HepG2 (cell line): ENCODE results near the gene JAZF1. TPM values are rescaled to one million over a fixed set of nuclear protein-coding genes. Genes with fewer than 3 reads are reported as not detected.

Source experiments
- ATAC-seq: fragments of 200-7000 bp; cut with Tn5 transposase; 3 replicates; pipeline ENCODE4 v1.9.1; 2020; ENCODE audit warnings: mild to moderate bottlenecking, moderate library complexity
- BruUV-seq: library from RNA; stranded (reverse); fragments of 400-500 nt; replicated peaks from 2 replicates; lab custom pipeline; 2021; lab: Mats Ljungman, UMichigan
- CTCF ChIA-PET: fragments of 300-600 bp; formaldehyde crosslinking; extraction: SDS; loops from one replicate; lab custom pipeline; 2021; ENCODE audit warnings: low total read pairs, inconsistent platforms, low intra/inter-chr PET ratio; lab: Yijun Ruan, JAX
- POLR2A ChIA-PET: fragments of 350-600 bp; sonication (Branson Sonifier 250); formaldehyde crosslinking; loops from one replicate; lab custom pipeline; 2020; ENCODE audit warnings: antibody characterized with exemption, inconsistent platforms; lab: Yijun Ruan, JAX
- DNase-seq: peaks from one replicate; pipeline ENCODE4 v3.0.0-alpha.2; 2015; ENCODE audit warnings: low spot score
- FAIRE-seq: peaks from 3 replicates; lab custom pipeline; 2011; peaks lifted over from hg19 to GRCh38; lab: Jason Lieb, UNC
- H2AFZ ChIP-seq: one replicate; pipeline ENCODE4 v1.6.1; 2011; ENCODE audit warnings: low read length, inconsistent platforms
- H3K27ac ChIP-seq: fragments of 300-600 bp; 3 replicates; pipeline ENCODE4 v1.8.0; 2011; ENCODE audit warnings: mixed run types, mild to moderate bottlenecking, mixed read lengths, low read length, inconsistent platforms; ENCODE audit not compliant: insufficient read depth; ENCODE audit errors: extremely low read length
- H3K27me3 ChIP-seq, 2 experiments: fragments of 200-600 bp in 1 of 2; 2 replicates in 1 of 2; 3 replicates in 1 of 2; pipeline versions ENCODE4 v1.6.0 to v1.8.0; 2011; ENCODE audit warnings: low read length in 2 of 2, mild to moderate bottlenecking in 2 of 2, moderate library complexity in 2 of 2, inconsistent platforms in 1 of 2; ENCODE audit not compliant: insufficient read depth in 2 of 2, control insufficient read depth in 1 of 2
- H3K36me3 ChIP-seq, 2 experiments: fragments of 200-600 bp in 1 of 2; replicated peaks in 1 of 2; 2 replicates in 1 of 2; 3 replicates in 1 of 2; pipeline versions ENCODE4 v1.5.1 to v1.8.0; 2011; ENCODE audit warnings: low read length in 2 of 2, inconsistent platforms in 1 of 2; ENCODE audit not compliant: insufficient read depth in 2 of 2, control insufficient read depth in 1 of 2
- H3K4me1 ChIP-seq: 2 replicates; pipeline ENCODE4 v1.5.1; 2012; ENCODE audit warnings: low read length, inconsistent platforms; ENCODE audit not compliant: insufficient read depth
- H3K4me2 ChIP-seq: 2 replicates; pipeline ENCODE4 v1.6.0; 2011; ENCODE audit warnings: low read depth, low read length, inconsistent platforms
- H3K4me3 ChIP-seq, 3 experiments: fragments of 200-600 bp in 1 of 3; sonication (generic), shearing (Covaris generic) in 1 of 3; replicated peaks in 1 of 3; 2 replicates each; pipeline ENCODE4 v1.5.1; 2011 to 2016; ENCODE audit warnings: low read length in 3 of 3, inconsistent platforms in 2 of 3, low read depth in 2 of 3, mild to moderate bottlenecking in 2 of 3, control low read depth in 1 of 3, mixed read lengths in 1 of 3; ENCODE audit not compliant: insufficient read depth in 1 of 3
- H3K79me2 ChIP-seq: one replicate; pipeline ENCODE4 v1.6.1; 2011; ENCODE audit warnings: low read length, inconsistent platforms; ENCODE audit not compliant: insufficient read depth
- H3K9ac ChIP-seq: 2 replicates; pipeline ENCODE4 v1.6.0; 2011; ENCODE audit warnings: mild to moderate bottlenecking, low read depth, low read length, inconsistent platforms; ENCODE audit not compliant: insufficient read depth
- H3K9me3 ChIP-seq: 2 replicates; pipeline ENCODE4 v1.5.1; 2012; ENCODE audit warnings: mild to moderate bottlenecking, low read length
- H4K20me1 ChIP-seq: 2 replicates; pipeline ENCODE4 v1.6.0; 2011; ENCODE audit warnings: inconsistent platforms, mild to moderate bottlenecking, low read length, moderate library complexity; ENCODE audit not compliant: insufficient read depth
- CCDC6 ChIP-seq: sonication (generic); formaldehyde crosslinking; IDR thresholded peaks from 2 replicates; pipeline ENCODE4 v1.8.1; 2022; ENCODE audit warnings: mild to moderate bottlenecking, missing genetic modification reagents, moderate library complexity
- HNRNPLL ChIP-seq: fragments of 200-400 bp; formaldehyde crosslinking; IDR thresholded peaks from 2 replicates; pipeline ENCODE4 v1.6.1; 2017; ENCODE audit warnings: mild to moderate bottlenecking, low read depth, low read length; ENCODE audit not compliant: poor library complexity, severe bottlenecking
- KDM5B ChIP-seq: sonication (generic); formaldehyde crosslinking; IDR thresholded peaks from 2 replicates; pipeline ENCODE4 v1.4.0; 2020; ENCODE audit warnings: missing genetic modification reagents, mild to moderate bottlenecking, borderline replicate concordance
- MXD4 ChIP-seq: IDR thresholded peaks from 2 replicates; pipeline ENCODE4 v1.6.1; 2016; ENCODE audit warnings: mild to moderate bottlenecking, missing biosample characterization, missing genetic modification reagents
- NAIF1 ChIP-seq: sonication (generic); formaldehyde crosslinking; IDR thresholded peaks from 2 replicates; pipeline ENCODE4 v1.5.0; 2020; ENCODE audit warnings: mild to moderate bottlenecking, missing genetic modification reagents, borderline replicate concordance
- TEAD2 ChIP-seq: sonication (generic); formaldehyde crosslinking; IDR thresholded peaks from 2 replicates; pipeline ENCODE4 v1.9.0; 2021; ENCODE audit warnings: missing genetic modification reagents
- ZEB1 ChIP-seq: IDR thresholded peaks from 2 replicates; pipeline ENCODE4 v1.6.1; 2012; ENCODE audit warnings: mild to moderate bottlenecking, low read depth, inconsistent platforms; ENCODE audit not compliant: insufficient replicate concordance
- ZFAT ChIP-seq: sonication (generic); formaldehyde crosslinking; conservative IDR thresholded peaks from 2 replicates; pipeline ENCODE4 v1.8.1; 2023; ENCODE audit warnings: missing genetic modification reagents, inconsistent platforms
- ZNF430 ChIP-seq: sonication (generic); formaldehyde crosslinking; IDR thresholded peaks from 2 replicates; pipeline ENCODE4 v1.9.0; 2021; ENCODE audit warnings: mild to moderate bottlenecking, missing genetic modification reagents
- ZNF468 ChIP-seq: sonication (generic); formaldehyde crosslinking; IDR thresholded peaks from 2 replicates; pipeline ENCODE4 v1.8.0; 2022; ENCODE audit warnings: mild to moderate bottlenecking, moderate library complexity, missing genetic modification reagents
- ZNF510 ChIP-seq: sonication (generic); formaldehyde crosslinking; IDR thresholded peaks from 2 replicates; pipeline ENCODE4 v1.4.0; 2020; ENCODE audit warnings: low read depth, mild to moderate bottlenecking, missing genetic modification reagents
- ZNF614 ChIP-seq: IDR thresholded peaks from 2 replicates; pipeline ENCODE4 v1.6.1; 2018; ENCODE audit warnings: missing biosample characterization, missing genetic modification reagents, inconsistent platforms, borderline replicate concordance
- ZNF660 ChIP-seq: sonication (generic); formaldehyde crosslinking; IDR thresholded peaks from 2 replicates; pipeline ENCODE4 v1.5.1; 2020; ENCODE audit warnings: mild to moderate bottlenecking, low read depth, missing genetic modification reagents, borderline replicate concordance
- ZNF772 ChIP-seq: sonication (generic); formaldehyde crosslinking; IDR thresholded peaks from 2 replicates; pipeline ENCODE4 v1.5.0; 2020; ENCODE audit warnings: mild to moderate bottlenecking, missing genetic modification reagents
- WGBS: methylation state at CpG from one replicate; pipeline ENCODE4 v1.1.6; 2017; ENCODE audit warnings: low lambda C conversion rate; 5-methylcytosine and 5-hydroxymethylcytosine counted together
- in situ Hi-C: cut with HindIII; loops from 2 replicates; pipeline ENCODE4 v1.10.0; 2017; ENCODE audit warnings: low pct_unique_long_range_greater_than_20kb; ENCODE audit not compliant: extremely low pct_ligation_motif_present
- intact Hi-C: fragments of 100-400 bp; cut with micrococcal nuclease; formaldehyde crosslinking; loops from one replicate; pipeline ENCODE4 v1.10.0; 2022; ENCODE audit not compliant: unreplicated experiment
- polyA plus RNA-seq, 8 experiments: library from polyadenylated mRNA; depleted of rRNA in 3 of 8; stranded (reverse) in 7 of 8; unstranded in 1 of 8; fragments of >200 nt; fragmentation: Illumina TruSeq in 4 of 8; extraction: Trizol in 4 of 8; gene quantifications; 2 replicates each; pipeline versions ENCODE4 v1.2.1 to v1.2.3, GENCODE V29; 2011 to 2016; ENCODE audit warnings: low read depth in 4 of 8, missing spikeins in 1 of 8, mixed read lengths in 1 of 8; ENCODE audit not compliant: insufficient read depth in 1 of 8
- total RNA-seq, 5 experiments: library from RNA; depleted of rRNA; stranded (reverse); fragments of >200 nt; fragmentation: Illumina TruSeq; extraction: Trizol; gene quantifications; 2 replicates each; pipeline ENCODE4 v1.2.3, GENCODE V29; 2016; ENCODE audit warnings: low read depth in 1 of 5
- TF ChIP-seq, protein P1 (sequence below): IDR thresholded peaks from 2 replicates; pipeline ENCODE4 v1.6.1; 2012; ENCODE audit warnings: low read depth, low read length, improper control_type of control experiment
- TF ChIP-seq, protein P2 (sequence below): sonication (generic); formaldehyde crosslinking; IDR thresholded peaks from 2 replicates; pipeline ENCODE4 v1.9.0; 2022; ENCODE audit warnings: missing genetic modification reagents, mild to moderate bottlenecking, borderline replicate concordance

JAZF1 gene
- total and polyA plus RNA-seq, 2 of the 13 experiments (the other 11 are each of a cell fraction or from before 2014, with no cell fraction given) = not detected

DNA sequence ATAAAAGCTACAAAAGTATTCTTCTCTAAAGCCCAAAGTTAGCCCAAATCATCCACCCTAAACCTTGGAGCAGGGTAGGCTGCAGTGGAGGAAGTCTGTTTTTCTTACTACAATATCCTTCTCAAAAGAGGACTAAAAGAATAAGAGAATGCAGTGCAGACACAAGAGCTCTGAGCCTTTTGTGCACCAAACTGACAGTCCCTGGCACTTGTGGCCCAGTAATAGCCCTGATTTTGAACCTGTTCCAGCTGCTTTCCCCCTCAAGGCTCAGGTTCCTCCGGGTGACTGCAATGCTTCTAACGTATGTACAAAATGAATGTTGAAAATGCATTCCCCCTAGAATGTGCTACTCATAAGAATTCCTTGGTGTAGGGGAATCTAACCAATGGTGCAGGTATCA lies 154.4 kb downstream of the JAZF1 start:
- Histone ChIP-seq H2AFZ (no peak overlapping the region), H3K79me2 (no peaks in the 10 kb centered on the region), H3K4me3 (no peak overlapping the region), H4K20me1 (no peaks in the 10 kb centered on the region), H3K36me3 (no peaks in the 10 kb centered on the region), H3K4me2 (no peak overlapping the region), H3K27ac (no peak overlapping the region), H3K9me3 (no peaks in the 10 kb centered on the region)
- ATAC-seq = no peak
- in situ Hi-C loops (no loop called here), intact Hi-C loops (no loop called here)
- no peak for FAIRE-seq
- WGBS = 0% methylated on average over 2 of the region's 2 CpGs
- POLR2A ChIA-PET = no interaction called here
- no peak for TF ChIP-seq ZNF614 (CRISPR knock-in tag)
- TF ChIP-seq ZNF468 = no peak
- TF ChIP-seq KDM5B (CRISPR knock-in tag) = no peak
- no peak for TF ChIP-seq CCDC6 (CRISPR knock-in tag)
- no peak for TF ChIP-seq ZNF772
- TF ChIP-seq TEAD2 (CRISPR knock-in tag) = no peak
- no peak for TF ChIP-seq MXD4 (CRISPR knock-in tag)
- TF ChIP-seq ZNF510 (CRISPR knock-in tag) = no peak
- no peak for TF ChIP-seq ZNF660 (CRISPR knock-in tag)
- TF ChIP-seq, all 625 proteins: peak for 0
- CTCF ChIA-PET = no interaction called here
- no peak for DNase-seq
- no peak overlapping the region for H3K9ac ChIP-seq
- BruUV-seq = no TSS peak
- H3K4me1 ChIP-seq = no peaks in the 10 kb centered on the region
- H3K27me3 ChIP-seq = peaks cover 2 to 21% of the 10 kb centered on the region in 2 experiments; a peak in 3 of 5 replicates

DNA sequence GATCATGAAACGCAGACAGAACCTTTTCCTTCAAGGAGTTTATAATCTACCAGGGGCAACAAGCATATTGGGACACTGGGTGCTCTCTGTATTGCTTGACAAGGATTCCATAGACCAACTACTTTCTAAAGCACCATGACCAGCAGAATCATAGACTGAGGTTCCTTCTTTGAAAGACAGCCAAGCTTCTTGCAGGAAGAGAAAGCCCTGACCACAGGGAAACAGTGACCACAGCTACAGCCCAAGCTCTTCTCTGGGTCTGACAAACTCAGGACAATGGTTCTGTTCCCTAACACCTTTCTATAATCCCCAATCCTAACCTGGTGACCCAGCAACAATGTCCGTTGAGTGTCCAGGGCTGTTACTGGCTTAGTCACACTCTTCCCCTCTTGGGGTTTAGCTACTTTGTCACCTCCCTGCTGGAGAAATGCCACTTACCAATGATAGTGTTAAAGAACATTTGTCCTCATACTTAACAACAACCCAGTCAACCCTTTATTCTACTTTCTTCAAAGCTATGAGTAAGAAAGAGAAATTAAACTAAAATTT lies 155.7 kb downstream of the JAZF1 start:
- H3K9me3 ChIP-seq = no peaks in the 10 kb centered on the region
- no peaks in the 10 kb centered on the region for H3K4me1 ChIP-seq
- CTCF ChIA-PET = no interaction called here
- BruUV-seq = no TSS peak
- in situ Hi-C loops = loop anchor here (5.0 kb wide), 1 partner anchor 823 kb away; the partner anchor contains the start of gene HOXA13
- DNase-seq = no peak
- no peaks in the 10 kb centered on the region for H3K79me2 ChIP-seq
- H3K27me3 ChIP-seq = peaks cover 2 to 28% of the 10 kb centered on the region in 2 experiments; a peak in 3 of 5 replicates
- FAIRE-seq = no peak
- intact Hi-C loops = loop anchor here (5.0 kb wide), 3 partner anchors 103 to 813 kb away; no protein-coding TSS in a partner anchor
- 15% methylated on average over 2 of the region's 2 CpGs for WGBS
- H2AFZ ChIP-seq = no peak overlapping the region
- no peak for ATAC-seq
- H3K27ac ChIP-seq = no peak overlapping the region
- POLR2A ChIA-PET = no interaction called here
- no peak overlapping the region for H3K4me3 ChIP-seq
- no peaks in the 10 kb centered on the region for H4K20me1 ChIP-seq
- no peak overlapping the region for H3K9ac ChIP-seq
- H3K36me3 ChIP-seq = no peaks in the 10 kb centered on the region
- H3K4me2 ChIP-seq = no peak overlapping the region
- TF ChIP-seq ZFAT (CRISPR knock-in tag) = no peak
- TF ChIP-seq, protein P1, sequence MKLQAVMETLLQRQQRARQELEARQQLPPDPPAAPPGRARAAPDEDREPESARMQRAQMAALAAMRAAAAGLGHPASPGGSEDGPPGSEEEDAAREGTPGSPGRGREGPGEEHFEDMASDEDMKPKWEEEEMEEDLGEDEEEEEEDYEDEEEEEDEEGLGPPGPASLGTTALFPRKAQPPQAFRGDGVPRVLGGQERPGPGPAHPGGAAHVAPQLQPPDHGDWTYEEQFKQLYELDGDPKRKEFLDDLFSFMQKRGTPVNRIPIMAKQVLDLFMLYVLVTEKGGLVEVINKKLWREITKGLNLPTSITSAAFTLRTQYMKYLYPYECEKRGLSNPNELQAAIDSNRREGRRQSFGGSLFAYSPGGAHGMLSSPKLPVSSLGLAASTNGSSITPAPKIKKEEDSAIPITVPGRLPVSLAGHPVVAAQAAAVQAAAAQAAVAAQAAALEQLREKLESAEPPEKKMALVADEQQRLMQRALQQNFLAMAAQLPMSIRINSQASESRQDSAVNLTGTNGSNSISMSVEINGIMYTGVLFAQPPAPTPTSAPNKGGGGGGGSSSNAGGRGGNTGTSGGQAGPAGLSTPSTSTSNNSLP = no peak
- TF ChIP-seq, protein P2, sequence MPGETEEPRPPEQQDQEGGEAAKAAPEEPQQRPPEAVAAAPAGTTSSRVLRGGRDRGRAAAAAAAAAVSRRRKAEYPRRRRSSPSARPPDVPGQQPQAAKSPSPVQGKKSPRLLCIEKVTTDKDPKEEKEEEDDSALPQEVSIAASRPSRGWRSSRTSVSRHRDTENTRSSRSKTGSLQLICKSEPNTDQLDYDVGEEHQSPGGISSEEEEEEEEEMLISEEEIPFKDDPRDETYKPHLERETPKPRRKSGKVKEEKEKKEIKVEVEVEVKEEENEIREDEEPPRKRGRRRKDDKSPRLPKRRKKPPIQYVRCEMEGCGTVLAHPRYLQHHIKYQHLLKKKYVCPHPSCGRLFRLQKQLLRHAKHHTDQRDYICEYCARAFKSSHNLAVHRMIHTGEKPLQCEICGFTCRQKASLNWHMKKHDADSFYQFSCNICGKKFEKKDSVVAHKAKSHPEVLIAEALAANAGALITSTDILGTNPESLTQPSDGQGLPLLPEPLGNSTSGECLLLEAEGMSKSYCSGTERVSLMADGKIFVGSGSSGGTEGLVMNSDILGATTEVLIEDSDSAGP = no peak
- TF ChIP-seq ZNF430 (CRISPR knock-in tag) = no peak
- no peak for TF ChIP-seq ZEB1
- no peak for TF ChIP-seq HNRNPLL
- TF ChIP-seq NAIF1 (CRISPR knock-in tag) = no peak
